ENCODE data around the gene ANXA4. TPM values are rescaled to one million over a fixed set of nuclear protein-coding genes. Genes with fewer than 3 reads are reported as not detected.
"Not testable (repeated sequence)": the region's sequence is repeated elsewhere in the genome, so short reads cannot be mapped to it uniquely, and the experiment has no call there.

Gene ANXA4
- total RNA-seq, 1 donor from 2014 or later = 2.4 TPM

GRCh38 chr2:69798909-69799526 is 57.1 kb downstream of the ANXA4 start:
- FAIRE-seq = no peak
- no peak for DNase-seq (ENCODE audit: low spot score in 2 of 2)

- DNase-seq (ENCODE audit: low spot score in 2 of 2) (no peak), FAIRE-seq (no peak)
Observed at GRCh38 chr2:69801745-69802290, 59.9 kb downstream of the ANXA4 start.

GRCh38 chr2:69802781-69803367 is 60.9 kb downstream of the ANXA4 start:
- not testable (repeated sequence) for DNase-seq (ENCODE audit: low spot score in 2 of 2); FAIRE-seq

- no peak for FAIRE-seq
- no peak for DNase-seq (ENCODE audit: low spot score in 2 of 2)
Observed at GRCh38 chr2:69804416-69804815, 62.5 kb downstream of the ANXA4 start.

- no peak for DNase-seq (ENCODE audit: low spot score in 2 of 2)
- no peak for FAIRE-seq
Observed at GRCh38 chr2:69805887-69806286, 64.0 kb downstream of the ANXA4 start.

GRCh38 chr2:69807821-69808540 is 66.0 kb downstream of the ANXA4 start:
- no peak for DNase-seq (ENCODE audit: low spot score in 2 of 2)
- no peak for FAIRE-seq

GRCh38 chr2:69810550-69810949 is 68.6 kb downstream of the ANXA4 start:
- no peak for FAIRE-seq
- DNase-seq (ENCODE audit: low spot score in 2 of 2) = no peak

- FAIRE-seq (no peak), DNase-seq (ENCODE audit: low spot score in 2 of 2) (peak in 1 of 2 donors; percentile 16)
Observed at GRCh38 chr2:69811018-69811417, 69.1 kb downstream of the ANXA4 start.

GRCh38 chr2:69811591-69811990 is 69.7 kb downstream of the ANXA4 start:
- DNase-seq (ENCODE audit: low spot score in 2 of 2) (no peak), FAIRE-seq (no peak)

- DNase-seq (ENCODE audit: low spot score in 2 of 2) (no peak), FAIRE-seq (no peak)
Observed at GRCh38 chr2:69815717-69816116, 73.8 kb downstream of the ANXA4 start.

GRCh38 chr2:69816923-69817542 is 75.1 kb downstream of the ANXA4 start:
- peak; percentile 20 to 43 for DNase-seq (ENCODE audit: low spot score in 2 of 2)
- peak; percentile 66 for FAIRE-seq

- DNase-seq (ENCODE audit: low spot score in 2 of 2) (no peak), FAIRE-seq (no peak)
Observed at GRCh38 chr2:69817729-69818501, 76.0 kb downstream of the ANXA4 start.

- DNase-seq (ENCODE audit: low spot score in 2 of 2) = no peak
Observed at GRCh38 chr2:69827796-69828540, 86.0 kb downstream of the ANXA4 start.

GRCh38 chr2:69828938-69829255 is 87.0 kb downstream of the ANXA4 start:
- DNase-seq (ENCODE audit: low spot score in 2 of 2) (no peak), FAIRE-seq (no peak)

More at GRCh38 chr2:69827796-69828540, 86.0 kb downstream of the ANXA4 start:
- FAIRE-seq = no peak

- FAIRE-seq (no peak), DNase-seq (ENCODE audit: low spot score in 2 of 2) (peak; percentile 86 to 87)
Observed at GRCh38 chr2:69829256-69830044, 87.5 kb downstream of the ANXA4 start, which contains the start of gene GMCL1. GMCL1 (plus strand) TSS chr2:69829660; CDS start chr2:69829893, 233 bp downstream.

- DNase-seq (ENCODE audit: low spot score in 2 of 2) (no peak), FAIRE-seq (no peak)
Observed at GRCh38 chr2:69830045-69830905, 88.3 kb downstream of the ANXA4 start.

GRCh38 chr2:69830906-69831241 is 88.9 kb downstream of the ANXA4 start:
- FAIRE-seq; DNase-seq (ENCODE audit: low spot score in 2 of 2): not testable (repeated sequence)

GRCh38 chr2:69831354-69831905 is 89.5 kb downstream of the ANXA4 start:
- DNase-seq (ENCODE audit: low spot score in 2 of 2) (no peak), FAIRE-seq (no peak)

Data from frontal cortex (tissue), 4 donors.